OCI-LY3 (cell line): Measurements from ENCODE around the gene COL8A2.

ENCODE experiments used
- EZH2phosphoT487 ChIP-seq: fragments of 200-600 bp; shearing (Covaris generic); IDR thresholded peaks from 2 replicates; pipeline ENCODE4 v1.6.1; 2018; ENCODE audit warnings: antibody characterized with exemption, mixed run types, low read depth
- TF ChIP-seq, protein P1 (sequence below): fragments of 200-600, 300-600 bp; sonication (generic); IDR thresholded peaks from 2 replicates; pipeline ENCODE4 v1.5.1; 2014; ENCODE audit warnings: antibody characterized with exemption, low read length, low read depth

DNA sequence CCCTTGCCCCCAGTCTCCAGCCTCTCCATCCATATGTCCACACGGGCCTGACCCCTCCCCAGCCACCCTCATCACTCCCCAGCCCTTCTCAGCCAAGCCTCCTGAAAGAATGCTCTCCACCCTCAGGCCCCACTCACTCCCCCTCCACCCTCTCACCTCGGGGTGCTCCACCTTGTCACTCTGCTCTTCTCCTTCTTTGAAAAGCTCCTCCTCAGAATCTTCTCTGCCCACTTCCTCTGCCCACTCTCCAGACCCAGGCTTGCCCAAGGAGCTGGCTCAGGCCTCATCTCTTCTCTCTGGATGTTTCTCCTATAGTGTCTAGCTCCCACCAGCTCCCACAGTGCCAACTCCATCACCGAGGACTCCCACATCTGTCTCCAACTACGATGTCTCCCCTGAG is 13.9 kb downstream of the COL8A2 start:
- TF ChIP-seq, protein P1, sequence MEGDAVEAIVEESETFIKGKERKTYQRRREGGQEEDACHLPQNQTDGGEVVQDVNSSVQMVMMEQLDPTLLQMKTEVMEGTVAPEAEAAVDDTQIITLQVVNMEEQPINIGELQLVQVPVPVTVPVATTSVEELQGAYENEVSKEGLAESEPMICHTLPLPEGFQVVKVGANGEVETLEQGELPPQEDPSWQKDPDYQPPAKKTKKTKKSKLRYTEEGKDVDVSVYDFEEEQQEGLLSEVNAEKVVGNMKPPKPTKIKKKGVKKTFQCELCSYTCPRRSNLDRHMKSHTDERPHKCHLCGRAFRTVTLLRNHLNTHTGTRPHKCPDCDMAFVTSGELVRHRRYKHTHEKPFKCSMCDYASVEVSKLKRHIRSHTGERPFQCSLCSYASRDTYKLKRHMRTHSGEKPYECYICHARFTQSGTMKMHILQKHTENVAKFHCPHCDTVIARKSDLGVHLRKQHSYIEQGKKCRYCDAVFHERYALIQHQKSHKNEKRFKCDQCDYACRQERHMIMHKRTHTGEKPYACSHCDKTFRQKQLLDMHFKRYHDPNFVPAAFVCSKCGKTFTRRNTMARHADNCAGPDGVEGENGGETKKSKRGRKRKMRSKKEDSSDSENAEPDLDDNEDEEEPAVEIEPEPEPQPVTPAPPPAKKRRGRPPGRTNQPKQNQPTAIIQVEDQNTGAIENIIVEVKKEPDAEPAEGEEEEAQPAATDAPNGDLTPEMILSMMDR, result no peak
- TF ChIP-seq EZH2phosphoT487, result no peak
